GM18951 (cell line): ENCODE results near the gene MASP2.
A peak's percentile ranks its signal among the peaks of the same experiment; 100 is the strongest.
"Not testable (repeated sequence)": the region's sequence is repeated elsewhere in the genome, so short reads cannot be mapped to it uniquely, and the experiment has no call there.

Source experiments
- POLR2A ChIP-seq: IDR thresholded peaks from 4 replicates; pipeline ENCODE4 v1.6.1; 2011; ENCODE audit warnings: mild to moderate bottlenecking; ENCODE audit not compliant: insufficient read length, insufficient read depth; ENCODE audit errors: extremely low read depth
- in situ Hi-C: fragments of 300-500 bp; cut with MboI; formaldehyde crosslinking; loops from one replicate; pipeline ENCODE4 v1.12.0; 2022; ENCODE audit warnings: low sequenced_read_pairs, mixed read lengths, inconsistent platforms; ENCODE audit not compliant: unreplicated experiment

MASP2 gene

GRCh38 chr1:11052839-11053757 lies 6.1 kb upstream of the MASP2 start:
- peak; percentile 14 for TF ChIP-seq POLR2A
- in situ Hi-C loops, result no loop called here

DNA sequence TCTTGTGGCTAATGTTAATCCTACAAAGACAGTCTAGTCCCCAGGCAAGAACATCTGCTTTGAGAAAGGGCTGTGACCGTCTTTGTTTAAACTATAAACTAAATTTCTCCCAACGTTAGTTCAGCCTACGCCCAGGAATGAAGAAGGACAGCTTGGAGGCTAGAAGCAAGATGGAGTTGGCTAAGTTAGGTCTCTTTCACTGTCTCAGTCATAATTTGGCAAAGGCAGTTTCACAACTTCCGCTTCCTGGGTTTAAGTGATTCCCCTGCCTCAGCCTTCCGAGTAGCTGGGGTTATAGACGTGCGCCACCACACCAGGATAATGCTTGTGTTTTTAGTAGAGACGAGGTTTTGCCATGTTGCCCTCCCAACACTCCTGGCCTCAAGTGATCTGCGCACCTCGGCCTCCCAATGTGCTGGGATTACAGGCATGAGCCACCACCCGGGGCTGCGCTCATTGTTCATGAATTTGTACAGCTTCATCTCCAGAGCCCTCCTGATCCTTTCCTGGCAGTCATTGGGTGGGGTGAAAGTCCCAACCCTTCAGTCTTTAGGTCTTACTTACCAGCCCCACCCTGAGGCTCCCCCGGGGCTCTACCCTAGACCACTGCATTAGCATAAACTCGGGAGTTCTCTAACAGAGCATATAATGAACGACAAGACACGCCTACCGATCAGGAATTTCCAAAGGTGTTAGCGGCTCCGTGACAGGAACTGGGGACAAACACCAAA lies 4.9 kb upstream of the MASP2 start:
- in situ Hi-C loops, result no loop called here
- no peak for TF ChIP-seq POLR2A

DNA sequence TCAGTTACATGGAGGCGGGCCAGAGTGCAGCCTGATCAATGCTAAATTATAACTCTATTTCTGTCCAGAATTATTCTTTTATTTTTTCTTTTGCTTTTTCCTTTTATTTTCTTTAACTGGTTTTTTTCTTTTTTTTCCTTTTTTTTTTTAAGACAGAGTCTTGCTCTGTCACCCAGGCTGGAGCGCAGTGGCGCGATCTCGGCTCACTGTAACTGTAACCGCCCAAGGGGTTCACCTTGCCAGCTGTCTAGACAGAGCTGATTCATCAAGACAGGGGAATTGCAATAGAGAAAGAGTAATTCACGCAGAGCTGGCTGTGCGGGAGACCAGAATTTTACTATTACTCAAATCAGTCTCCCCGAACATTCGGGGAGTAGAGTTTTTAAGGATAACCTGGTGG lies 4.1 kb upstream of the MASP2 start:
- in situ Hi-C loops, result not testable (repeated sequence)

- TF ChIP-seq POLR2A, result no peak
- in situ Hi-C loops, result no loop called here
Measured at GRCh38 chr1:11046270-11046566, 821 bp downstream of the MASP2 start.

DNA sequence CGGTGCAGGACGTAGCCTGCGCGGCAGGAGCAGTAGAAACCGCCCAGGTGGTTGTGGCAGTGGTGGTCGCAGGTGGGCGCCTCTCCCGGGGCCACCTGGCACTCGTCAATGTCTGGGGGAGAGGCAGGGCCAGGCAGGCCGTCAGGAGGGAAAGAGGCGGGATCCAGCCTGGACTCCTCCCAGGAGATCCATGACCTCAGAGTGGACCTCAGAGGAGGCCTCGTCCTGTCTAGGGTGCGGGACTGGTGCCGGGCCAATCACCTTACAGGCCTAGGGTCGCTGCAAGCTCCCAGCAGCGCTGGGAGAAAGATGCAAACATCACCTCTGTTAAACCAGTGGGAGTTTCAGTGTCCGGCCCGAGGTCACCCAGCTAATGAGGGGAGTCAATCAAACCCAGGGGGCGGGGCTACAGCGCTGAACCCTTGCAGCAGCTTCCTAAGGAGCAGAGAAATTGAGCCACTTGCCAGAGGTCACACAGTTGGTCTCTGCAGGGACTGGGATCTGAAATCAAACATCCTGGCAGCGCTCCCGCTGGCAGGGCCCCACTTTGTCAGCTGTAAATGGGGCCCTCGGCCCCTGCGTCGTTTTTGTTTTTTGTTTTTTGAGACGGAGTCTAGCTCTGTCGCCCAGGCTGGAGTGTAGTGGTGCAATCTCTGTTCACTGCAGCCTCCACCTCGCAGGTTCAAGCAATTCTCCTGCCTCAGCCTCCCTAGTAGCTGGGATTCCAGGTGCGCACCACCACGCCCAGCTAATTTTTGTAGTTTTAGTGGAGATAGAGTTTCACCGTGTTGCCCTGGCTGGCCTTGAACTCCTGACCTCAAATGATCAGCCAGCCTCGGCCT lies 1.4 kb downstream of the MASP2 start:
- TF ChIP-seq POLR2A, result no peak
- in situ Hi-C loops, result no loop called here

DNA sequence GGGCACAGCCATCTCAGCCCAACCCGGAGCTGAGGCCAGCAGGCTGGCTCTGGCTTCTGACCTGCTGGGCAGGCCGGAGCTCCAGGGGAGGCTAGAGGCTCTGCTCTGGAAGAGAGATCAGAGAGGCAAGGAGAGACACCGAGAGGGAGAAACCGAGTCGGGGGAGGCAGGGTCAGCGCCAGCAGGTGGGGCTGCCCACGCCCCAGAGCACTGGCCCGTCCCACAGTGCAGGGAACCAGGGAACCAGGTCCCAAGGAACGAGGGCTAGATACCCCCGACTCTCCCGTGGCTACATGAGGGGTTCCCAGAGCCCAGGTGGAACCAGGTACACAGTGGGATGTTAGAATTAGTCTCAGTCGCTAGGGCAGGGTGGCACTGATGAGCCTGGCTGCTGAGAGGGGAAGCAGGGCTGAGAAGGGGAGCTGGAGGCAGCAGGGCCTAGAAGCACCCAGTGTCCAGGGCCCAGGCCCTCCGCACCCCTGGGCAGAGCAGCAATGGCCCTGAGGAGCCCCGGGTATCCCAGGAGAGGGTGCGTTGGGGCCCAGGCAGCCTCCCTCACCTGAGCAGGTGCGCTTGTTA lies 2.1 kb downstream of the MASP2 start:
- in situ Hi-C loops, result no loop called here
- no peak for TF ChIP-seq POLR2A

- in situ Hi-C loops, result no loop called here
Measured at GRCh38 chr1:11044086-11044848, 2.8 kb downstream of the MASP2 start.

GRCh38 chr1:11042995-11043874 lies 3.8 kb downstream of the MASP2 start:
- no peak for TF ChIP-seq POLR2A
- in situ Hi-C loops, result no loop called here

More at GRCh38 chr1:11044086-11044848, 2.8 kb downstream of the MASP2 start:
- no peak for TF ChIP-seq POLR2A

GRCh38 chr1:11042065-11042464 lies 5.0 kb downstream of the MASP2 start:
- in situ Hi-C loops, result no loop called here

GRCh38 chr1:11041048-11041447 lies 6.0 kb downstream of the MASP2 start:
- in situ Hi-C loops, result no loop called here
- TF ChIP-seq POLR2A, result no peak

More at GRCh38 chr1:11042065-11042464, 5.0 kb downstream of the MASP2 start:
- no peak for TF ChIP-seq POLR2A

DNA sequence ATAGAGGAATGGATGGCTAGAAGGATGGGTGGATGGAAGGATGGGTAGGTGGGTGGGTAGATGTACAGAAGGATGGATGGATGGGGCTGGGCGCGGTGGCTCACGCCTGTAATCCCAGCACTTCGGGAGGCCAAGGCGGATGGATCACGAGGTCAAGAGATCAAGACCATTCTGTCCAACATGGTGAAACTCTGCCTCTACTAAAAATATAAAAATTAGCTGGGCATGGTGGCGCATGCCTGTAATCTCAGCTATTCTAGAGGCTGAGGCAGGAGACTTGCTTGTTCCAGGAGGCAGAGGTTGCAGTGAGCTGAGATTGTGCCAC lies 7.0 kb downstream of the MASP2 start:
- in situ Hi-C loops, result not testable (repeated sequence)
